Jurkat, Clone E6-1 (cell line): ENCODE results near the gene SYNE4.
"Not testable (repeated sequence)": the region's sequence is repeated elsewhere in the genome, so short reads cannot be mapped to it uniquely, and the experiment has no call there.

Source experiments
- DNase-seq: peaks from one replicate; pipeline ENCODE4 v3.0.0-alpha.2; 2011; ENCODE audit warnings: low read depth, low spot score
- H3K4me3 ChIP-seq: 2 replicates; pipeline ENCODE4 v1.5.1; 2011; ENCODE audit warnings: mild to moderate bottlenecking, low read length, control low read depth, moderate library complexity

The SYNE4 gene

GRCh38 chr19:35992907-35993765, 15.5 kb downstream of the SYNE4 start:
- DNase-seq = no peak
- no peak overlapping the region for H3K4me3 ChIP-seq

DNA sequence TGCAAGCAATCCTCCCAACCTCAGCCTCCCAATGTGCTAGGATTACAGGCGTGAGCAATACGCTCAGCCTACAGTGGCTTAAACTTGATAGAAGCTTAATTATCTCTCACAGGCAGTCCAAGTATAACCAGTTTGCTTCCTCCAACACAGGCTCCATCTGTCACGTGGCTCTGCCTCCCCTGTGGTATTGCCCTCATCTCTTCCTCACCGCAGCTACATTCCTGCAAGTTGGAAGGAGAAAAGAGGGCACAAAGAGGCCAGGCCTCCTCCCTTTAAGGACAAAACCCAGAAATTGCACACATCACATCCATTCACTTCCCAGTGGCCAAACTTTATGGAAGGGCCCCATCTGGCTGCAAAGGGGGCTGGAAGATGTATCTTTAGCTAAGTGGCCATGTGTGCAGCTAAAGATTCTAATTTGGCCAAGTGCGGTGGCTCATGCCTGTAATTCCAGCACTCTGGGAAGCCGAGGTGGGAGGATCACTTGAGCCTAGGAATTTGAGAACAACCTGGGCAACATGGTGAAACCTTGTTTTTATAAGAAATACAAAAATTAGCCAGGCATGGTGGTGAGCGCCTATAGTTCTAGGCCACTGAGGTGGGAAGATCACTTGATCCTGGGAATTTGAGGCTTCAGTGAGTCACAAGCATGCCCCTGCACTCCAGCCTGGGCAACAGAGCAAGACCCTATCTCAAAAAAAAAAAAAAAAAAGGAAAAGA, 16.7 kb downstream of the SYNE4 start:
- DNase-seq = no peak
- no peak overlapping the region for H3K4me3 ChIP-seq

- no peak for DNase-seq
- no peak overlapping the region for H3K4me3 ChIP-seq
Observed at GRCh38 chr19:35990771-35991730, 17.6 kb downstream of the SYNE4 start.

DNA sequence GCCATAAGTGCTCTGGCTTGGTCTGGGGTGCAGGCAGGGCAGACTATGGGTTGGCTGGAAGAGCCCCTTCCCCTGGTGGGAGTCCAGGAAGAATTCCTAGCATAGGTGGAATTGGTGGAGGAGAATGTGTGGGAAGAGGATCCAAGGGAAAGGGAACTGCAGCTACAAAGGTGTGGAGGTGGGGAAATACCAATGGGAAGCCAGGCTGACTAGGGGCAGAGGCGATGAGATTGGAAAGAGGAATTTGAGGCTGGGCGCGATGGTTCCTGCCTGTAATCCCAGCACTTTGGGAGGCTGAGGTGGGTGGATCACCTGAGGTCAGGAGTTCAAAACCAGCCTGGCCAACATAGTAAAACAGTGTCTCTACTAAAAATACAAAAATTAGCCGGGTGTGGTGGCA, 18.5 kb downstream of the SYNE4 start:
- DNase-seq = no peak
- H3K4me3 ChIP-seq = no peak overlapping the region

- no peak overlapping the region for H3K4me3 ChIP-seq
- no peak for DNase-seq
Observed at GRCh38 chr19:35988824-35989223, 19.8 kb downstream of the SYNE4 start.

GRCh38 chr19:35987571-35987896, 21.1 kb downstream of the SYNE4 start:
- peak overlapping the region; percentile 51 for H3K4me3 ChIP-seq
- no peak for DNase-seq

DNA sequence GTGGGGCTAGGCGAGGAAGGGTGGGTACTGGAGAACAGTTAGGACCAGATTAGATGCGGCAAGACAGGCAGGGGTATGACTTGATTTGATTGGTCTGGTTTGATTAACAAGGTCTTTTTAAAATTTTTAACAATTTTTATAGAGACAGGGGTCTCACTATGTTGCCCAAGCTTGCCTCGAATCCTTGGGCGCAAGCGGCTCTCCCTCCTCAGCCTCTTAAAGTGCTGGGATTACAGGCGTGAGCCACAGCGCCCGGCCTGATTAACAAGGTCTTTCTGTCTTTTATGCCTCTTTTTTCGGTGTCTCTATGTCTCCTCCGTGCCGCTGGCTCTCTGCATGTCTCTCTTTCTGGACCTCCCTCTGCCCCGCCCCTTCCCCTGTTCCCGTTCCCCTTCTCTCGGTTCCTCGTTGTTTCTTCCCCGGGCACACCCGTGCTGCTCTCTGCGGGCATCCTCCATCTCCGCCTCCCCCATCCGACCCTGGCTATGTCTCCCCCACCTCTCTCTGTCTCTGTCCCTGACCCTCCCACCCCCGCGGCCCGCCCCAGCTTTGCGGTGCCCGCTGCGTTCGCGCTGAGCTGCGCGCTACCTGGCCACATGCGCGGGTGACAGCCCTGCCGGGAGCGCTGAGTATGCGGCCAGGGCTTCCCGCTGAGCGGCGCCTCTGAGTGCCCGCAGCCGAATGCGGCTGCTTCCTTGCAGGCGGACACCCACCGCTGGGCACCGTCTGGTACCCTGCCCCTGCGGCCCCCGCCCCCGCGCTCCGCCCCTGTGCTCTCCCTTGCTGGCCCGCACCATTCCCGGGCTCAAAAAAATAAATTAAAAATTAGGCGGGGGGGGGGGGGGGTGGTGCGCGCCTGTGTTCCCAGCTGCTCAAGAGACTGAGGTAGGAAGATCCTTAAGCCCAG, 21.7 kb downstream of the SYNE4 start:
- DNase-seq = no peak
- H3K4me3 ChIP-seq = peak overlapping the region; percentile 51

DNA sequence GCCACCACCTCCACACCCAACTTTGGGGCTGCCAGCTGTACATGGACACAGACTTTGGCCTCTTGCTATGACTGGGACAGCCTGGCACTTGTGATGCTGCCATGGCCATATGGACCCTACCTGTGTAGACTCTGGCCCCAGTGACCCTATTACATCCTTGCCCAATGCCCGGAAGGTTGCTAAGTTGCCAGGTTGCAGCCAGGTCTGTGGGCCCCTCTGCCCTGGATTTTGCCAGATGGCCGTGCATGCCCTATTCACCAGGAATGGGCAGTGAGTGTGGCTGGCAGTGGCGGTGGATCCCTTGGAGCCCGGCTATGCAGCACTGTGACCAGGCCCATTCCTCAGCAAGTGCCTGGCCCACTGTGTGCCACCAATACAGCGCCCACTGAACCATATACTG, 22.5 kb downstream of the SYNE4 start:
- DNase-seq = no peak
- H3K4me3 ChIP-seq = no peak overlapping the region

- H3K4me3 ChIP-seq = no peak overlapping the region
- DNase-seq = no peak
Observed at GRCh38 chr19:35983177-35983576, 25.4 kb downstream of the SYNE4 start.

- not testable (repeated sequence) for H3K4me3 ChIP-seq, DNase-seq
Observed at GRCh38 chr19:35980997-35981396, 27.6 kb downstream of the SYNE4 start.

DNA sequence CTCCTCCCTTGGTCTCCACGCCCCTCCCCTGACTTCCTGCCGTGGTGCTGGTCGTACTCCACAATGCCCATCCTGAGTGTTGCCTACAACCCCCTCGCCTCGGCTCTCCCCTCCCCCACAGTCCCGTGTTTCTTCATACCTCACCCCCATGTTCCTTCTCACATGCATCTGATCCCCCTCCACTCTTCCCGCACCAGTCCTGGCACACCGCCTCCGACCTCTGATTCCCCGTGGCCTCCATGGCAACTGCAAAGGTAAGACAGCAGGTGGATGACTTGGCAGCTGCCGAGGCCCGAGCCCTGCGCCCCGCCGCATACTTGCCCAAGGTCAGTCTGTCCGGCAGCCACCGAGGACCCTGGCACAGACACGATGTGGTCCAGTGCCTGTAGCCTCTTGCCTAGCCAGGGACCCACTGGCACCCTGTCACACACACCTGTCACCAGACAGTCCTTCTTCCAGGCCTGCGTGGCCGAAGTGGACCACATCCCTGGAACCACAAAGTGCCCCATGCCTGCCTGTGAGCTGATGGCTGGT, 29.7 kb downstream of the SYNE4 start:
- DNase-seq = no peak

GRCh38 chr19:35978271-35978670, 30.3 kb downstream of the SYNE4 start:
- H3K4me3 ChIP-seq = no peak overlapping the region
- no peak for DNase-seq

More for the DNA sequence above, 29.7 kb downstream of the SYNE4 start:
- no peak overlapping the region for H3K4me3 ChIP-seq

DNA sequence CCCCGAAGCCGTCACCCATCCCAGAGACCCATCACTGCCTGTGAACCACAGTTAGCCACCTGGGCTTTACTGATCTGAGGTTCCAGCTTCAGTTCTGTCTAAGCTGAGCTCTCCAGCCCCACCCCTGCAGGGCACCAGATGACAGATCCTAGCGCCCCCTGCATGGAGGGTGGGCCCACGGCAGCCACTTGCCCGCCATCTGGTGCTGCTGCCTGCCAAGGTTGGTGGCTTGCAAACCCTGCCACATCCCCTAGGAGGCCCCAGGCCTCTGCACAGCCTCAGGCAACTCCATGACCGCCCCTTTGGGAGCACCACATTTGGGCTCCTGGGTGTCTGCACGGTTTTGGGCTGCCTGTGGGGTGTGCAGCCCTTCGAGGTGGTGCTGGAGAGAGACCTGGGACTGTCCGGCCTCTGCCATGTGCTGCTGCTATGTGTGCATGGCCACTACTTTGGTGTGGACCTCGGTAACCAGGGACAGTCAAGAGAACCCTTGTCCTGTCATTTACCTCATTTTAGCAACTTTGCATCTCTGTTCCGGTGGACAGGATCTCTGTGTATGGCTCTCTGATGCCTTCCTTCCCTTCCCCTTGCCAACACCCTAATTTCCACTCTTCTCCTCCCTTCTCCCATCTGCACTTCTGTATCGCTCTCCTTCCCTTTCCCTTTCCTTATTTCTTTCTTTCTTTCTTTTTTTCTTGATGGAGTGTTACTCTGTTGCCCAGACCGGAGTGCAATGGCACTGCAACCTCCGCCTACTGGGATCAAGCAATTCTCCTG, 31.0 kb downstream of the SYNE4 start:
- H3K4me3 ChIP-seq = no peak overlapping the region
- DNase-seq = peak; percentile 80

DNA sequence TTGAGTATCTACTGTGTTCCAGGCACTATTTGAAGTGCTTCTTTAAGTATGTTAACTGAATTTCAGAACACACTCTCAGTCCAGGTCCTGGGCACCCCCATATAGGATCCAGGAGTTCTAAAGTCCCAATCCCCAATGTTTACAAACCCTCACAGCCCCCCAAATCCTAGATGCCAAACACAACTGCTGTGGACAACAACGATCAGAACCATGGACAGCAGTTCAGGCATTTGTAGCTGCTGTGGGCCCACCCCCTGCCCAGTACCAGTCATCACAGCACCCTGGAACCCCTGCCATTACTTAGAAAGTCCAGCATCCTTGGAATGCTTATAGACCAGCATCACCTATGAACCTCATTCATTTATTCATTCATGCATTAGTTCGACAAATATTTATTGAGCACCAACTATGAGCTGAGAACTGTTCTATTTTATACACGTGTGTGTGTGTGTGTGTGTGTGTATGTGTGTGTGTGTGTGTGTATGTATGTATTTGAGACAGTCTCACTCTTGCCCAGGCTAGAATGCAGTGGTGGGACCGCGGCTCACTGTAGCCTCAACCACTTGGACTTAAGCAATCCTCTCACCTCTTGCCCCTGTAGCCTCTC, 32.9 kb downstream of the SYNE4 start:
- DNase-seq = no peak
- no peak overlapping the region for H3K4me3 ChIP-seq

GRCh38 chr19:35973487-35973886, 35.1 kb downstream of the SYNE4 start:
- no peak for DNase-seq

DNA sequence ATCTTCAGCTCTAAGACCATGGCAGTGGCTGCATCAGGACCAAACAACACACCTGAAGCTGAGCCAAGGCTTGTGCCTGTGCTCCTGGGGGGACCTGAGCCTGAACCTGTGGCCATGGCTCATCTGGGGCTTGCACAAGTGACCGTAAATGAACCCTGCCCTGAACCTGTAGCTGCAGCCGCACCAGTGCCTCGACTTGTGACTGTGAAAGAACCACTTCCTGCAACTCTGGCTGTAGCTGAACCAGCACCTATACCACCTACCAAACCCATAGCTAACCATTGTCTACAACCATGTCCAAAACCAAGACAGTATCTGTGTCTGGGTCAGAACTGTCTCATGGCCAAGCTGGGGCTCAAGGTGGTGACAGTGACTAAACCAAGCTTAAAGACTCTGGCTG, 41.8 kb downstream of the SYNE4 start:
- H3K4me3 ChIP-seq = no peak overlapping the region
- DNase-seq = no peak

More at GRCh38 chr19:35973487-35973886, 35.1 kb downstream of the SYNE4 start:
- H3K4me3 ChIP-seq = no peak overlapping the region

GRCh38 chr19:35963514-35963913, 45.1 kb downstream of the SYNE4 start:
- no peak for DNase-seq
- H3K4me3 ChIP-seq = no peak overlapping the region
